ENCODE results near the gene ATN1.

DNA sequence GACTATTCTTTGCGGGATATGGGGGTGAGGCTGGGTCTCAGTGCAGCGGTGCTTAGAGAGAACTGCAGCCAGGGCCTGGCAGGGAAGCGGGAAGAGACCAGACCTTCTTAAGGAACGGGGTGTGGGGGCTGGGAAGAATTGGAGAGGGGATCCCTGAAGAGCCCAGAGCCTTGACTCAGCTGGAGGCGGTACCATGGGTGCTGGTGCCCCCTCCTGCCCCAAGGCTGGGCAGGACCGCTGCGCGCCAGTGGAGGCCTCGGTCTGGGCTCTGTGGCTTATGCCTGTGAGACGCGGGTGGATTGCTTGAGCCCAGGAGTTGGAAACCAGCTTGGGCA is 14.5 kb downstream of the ATN1 start:
- TF ChIP-seq CTCF (IDR thresholded peaks at IDR 0.05): no peak
- TF ChIP-seq POLR2A (IDR thresholded peaks at IDR 0.05): no peak

Data from body of pancreas (tissue), 4 donors.